ENCODE results near the gene TMEM165.
A peak's percentile ranks its signal among the peaks of the same experiment; 100 is the strongest.

TMEM165 gene

GRCh38 chr4:55367084-55367722, 28.6 kb upstream of the TMEM165 start:
- no peak for DNase-seq (ENCODE audit: low read depth in 2 of 2)

GRCh38 chr4:55369968-55370367, 25.8 kb upstream of the TMEM165 start:
- DNase-seq (ENCODE audit: low read depth in 2 of 2) = no peak

GRCh38 chr4:55372259-55372658, 23.5 kb upstream of the TMEM165 start:
- DNase-seq (ENCODE audit: low read depth in 2 of 2) = no peak

DNA sequence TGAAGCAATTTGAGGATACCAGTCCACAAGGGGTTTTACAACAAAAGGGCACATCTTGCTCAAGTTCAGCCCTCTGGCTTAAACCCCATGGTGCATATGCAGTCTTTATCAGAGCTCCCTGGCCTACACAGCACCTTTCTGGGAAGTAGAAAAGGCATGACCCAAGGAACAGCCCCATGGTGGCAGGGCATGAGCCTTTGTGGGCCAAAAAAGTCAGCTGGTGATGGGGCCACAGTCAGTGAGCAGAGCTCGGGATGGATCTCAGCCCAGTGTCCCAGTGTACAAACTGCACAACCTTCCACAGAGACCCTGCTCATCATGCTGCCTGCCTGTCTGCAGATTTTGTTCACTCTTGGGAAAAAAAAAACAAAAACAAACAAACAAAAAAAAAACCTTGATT, 22.3 kb upstream of the TMEM165 start:
- no peak for DNase-seq (ENCODE audit: low read depth in 2 of 2)

GRCh38 chr4:55376698-55377097, 19.1 kb upstream of the TMEM165 start:
- no peak for DNase-seq (ENCODE audit: low read depth in 2 of 2)

DNA sequence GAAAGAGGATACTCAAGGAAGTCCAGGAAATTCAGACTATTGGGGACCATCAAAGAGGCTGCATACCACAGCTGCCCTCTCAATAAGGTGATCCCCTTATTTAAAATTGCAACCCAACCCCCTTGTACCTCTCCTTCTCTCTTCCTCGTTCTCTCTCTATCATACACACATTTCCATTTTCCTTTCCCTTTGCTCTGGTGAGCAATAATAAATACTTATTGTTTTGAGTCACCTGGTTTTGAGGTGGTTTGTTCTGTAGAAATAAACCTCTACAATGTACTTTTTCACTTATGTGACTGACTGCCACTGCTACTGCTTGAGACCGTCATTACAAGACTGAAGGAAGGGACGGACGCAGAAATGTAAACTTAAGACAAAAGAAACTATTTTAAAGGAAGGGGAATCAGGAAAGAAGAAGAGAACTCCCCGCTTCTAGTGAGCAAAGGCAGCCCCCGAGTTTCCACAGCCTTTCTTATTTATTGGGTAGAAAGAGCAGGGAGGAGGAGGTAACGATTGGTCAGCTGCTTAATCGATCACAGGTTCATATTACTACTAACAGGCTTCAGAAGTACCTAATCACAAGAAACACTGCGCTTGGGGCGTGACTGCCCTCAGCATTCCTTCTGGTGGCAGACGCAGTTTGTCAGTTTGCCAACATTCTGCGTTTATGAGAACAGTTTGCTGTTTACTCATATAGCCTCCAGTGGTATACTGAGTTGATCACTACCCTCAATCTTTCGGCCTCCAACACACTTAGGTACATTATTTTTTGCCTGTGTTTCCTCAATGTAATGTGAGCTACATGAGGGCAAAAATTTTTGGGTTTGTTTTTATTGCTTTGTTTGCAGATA, 16.9 kb upstream of the TMEM165 start:
- no peak for DNase-seq (ENCODE audit: low read depth in 2 of 2)

DNA sequence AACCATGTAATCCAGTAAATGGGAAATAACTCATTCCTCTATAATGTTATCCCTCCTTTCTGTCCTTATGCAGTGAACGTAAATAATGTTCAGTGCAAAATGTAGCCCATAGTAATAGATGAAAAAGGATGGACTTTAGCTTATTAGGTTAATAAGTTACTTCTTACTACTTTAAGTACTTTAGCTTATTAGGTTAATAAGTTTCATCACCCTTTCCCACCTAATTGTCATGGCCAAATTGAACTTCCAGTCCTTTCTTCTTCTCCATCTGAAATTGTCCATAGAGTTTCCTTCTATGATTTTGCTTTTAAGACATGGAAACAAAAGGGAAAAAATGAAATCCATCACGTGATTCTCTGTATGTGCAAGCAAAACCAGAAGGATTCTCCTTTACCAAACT, 15.2 kb upstream of the TMEM165 start:
- DNase-seq (ENCODE audit: low read depth in 2 of 2) = no peak

DNA sequence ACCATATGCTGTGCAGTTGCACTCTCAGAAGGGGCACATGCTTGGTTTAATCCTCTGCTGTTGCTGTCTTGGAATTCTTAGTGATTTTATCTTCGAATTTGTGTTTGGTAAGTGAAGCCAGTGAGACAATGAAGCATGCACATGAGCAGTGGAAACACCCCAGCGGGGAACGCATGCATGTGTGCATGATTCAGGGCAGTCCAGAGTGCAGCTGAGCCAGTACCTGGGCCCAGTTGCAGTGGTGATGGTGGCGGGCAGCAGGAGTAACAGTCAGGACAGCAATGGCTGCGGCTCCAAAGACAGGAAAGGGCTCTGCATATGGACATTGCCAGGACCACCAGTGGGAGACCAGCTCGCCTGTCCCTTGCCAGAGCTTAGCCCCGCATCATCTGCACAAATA, 14.3 kb upstream of the TMEM165 start:
- DNase-seq (ENCODE audit: low read depth in 2 of 2) = no peak

- DNase-seq (ENCODE audit: low read depth in 2 of 2) = no peak
These were observed 13.2 kb upstream of the TMEM165 start for GRCh38 chr4:55382488-55383003.

DNA sequence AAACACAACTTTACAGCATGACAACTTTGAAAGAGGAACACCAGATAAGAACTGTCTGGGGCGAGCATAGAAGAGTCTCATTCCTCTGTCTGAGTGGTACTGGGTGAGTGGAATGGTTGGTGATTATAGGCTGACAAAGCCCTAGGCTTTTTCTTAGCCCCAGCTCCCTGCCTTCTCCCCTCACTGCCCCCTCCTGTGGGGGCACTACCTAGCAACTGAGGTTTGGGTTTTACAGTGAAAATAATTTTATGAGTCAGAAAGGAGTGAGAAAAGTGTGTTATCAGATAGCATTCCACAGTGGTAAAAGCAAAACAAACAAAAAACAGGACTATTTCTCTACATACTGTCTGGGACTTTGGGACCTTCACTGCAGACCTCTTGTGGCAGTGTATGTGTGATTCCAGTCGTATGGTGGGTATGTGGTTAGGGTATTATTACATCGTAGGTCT, 10.5 kb upstream of the TMEM165 start:
- no peak for DNase-seq (ENCODE audit: low read depth in 2 of 2)

DNA sequence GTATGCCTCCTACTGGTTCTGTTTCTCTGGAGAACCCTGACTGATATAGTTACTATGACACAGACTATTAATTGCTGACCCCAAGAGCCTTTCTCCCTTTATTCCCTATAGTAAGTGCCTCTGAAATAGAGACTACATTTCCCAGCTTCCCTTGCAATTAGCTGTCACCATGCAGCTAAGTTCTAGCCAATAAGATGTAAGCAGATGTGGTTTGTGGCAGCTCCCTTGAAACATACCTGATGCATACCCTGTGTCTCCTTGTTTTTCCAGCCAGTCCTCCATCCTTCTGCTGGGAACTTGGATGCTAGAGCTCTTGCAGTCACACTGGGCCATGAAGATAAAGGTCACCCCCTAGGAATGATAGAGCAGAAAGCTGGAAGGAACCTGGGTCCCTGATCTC, 9.7 kb upstream of the TMEM165 start:
- no peak for DNase-seq (ENCODE audit: low read depth in 2 of 2)

GRCh38 chr4:55386840-55387239, 8.9 kb upstream of the TMEM165 start:
- no peak for DNase-seq (ENCODE audit: low read depth in 2 of 2)

GRCh38 chr4:55393461-55394320, 2.1 kb upstream of the TMEM165 start:
- DNase-seq (ENCODE audit: low read depth in 2 of 2) = no peak

- DNase-seq (ENCODE audit: low read depth in 2 of 2) = no peak
These were observed 584 bp upstream of the TMEM165 start for GRCh38 chr4:55395218-55395528.

- DNase-seq (ENCODE audit: low read depth in 2 of 2) = peak in 1 of 2 donors; percentile 12
These were observed 760 bp downstream of the TMEM165 start for GRCh38 chr4:55396308-55397125.

GRCh38 chr4:55397126-55397436, 1.3 kb downstream of the TMEM165 start:
- no peak for DNase-seq (ENCODE audit: low read depth in 2 of 2)

DNA sequence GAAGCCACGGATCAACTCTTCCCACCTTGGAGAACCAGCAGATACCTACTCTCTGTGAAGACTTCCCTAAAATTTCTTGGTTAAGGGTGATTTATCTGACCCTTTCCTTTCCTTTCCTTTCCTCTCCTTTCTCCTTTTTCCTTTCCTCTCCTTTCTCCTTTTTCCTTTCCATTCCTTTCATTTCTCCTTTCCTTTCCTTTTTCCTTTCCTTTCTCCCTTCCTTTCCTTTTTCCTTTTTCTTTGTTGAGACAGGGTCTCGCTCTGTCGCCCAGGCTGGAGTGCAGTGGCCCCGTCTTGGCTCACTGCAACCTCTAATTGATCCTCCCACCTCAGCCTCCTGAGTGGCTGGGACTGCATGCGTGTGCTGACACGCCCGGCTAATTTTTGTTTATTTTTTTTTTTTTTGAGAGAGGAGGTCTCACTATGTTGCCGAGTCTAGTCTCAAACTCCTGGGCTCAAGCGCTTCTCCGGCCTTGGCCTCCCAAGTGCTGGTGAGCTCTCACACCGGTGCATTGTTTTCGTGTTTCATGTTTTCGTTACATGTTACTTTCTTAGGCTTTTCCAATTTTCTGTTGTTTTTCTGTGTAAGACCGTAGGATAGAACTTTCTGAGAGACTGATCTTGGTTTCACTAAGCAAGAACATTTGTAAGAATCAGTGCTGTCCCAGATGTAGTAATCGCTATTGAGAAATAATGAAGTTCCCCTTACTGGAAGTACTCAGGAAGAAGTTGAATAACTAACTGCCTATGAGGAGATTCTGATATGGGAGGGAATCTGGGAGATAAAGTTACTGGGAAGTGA, 2.0 kb downstream of the TMEM165 start:
- DNase-seq (ENCODE audit: low read depth in 2 of 2) = no peak

DNA sequence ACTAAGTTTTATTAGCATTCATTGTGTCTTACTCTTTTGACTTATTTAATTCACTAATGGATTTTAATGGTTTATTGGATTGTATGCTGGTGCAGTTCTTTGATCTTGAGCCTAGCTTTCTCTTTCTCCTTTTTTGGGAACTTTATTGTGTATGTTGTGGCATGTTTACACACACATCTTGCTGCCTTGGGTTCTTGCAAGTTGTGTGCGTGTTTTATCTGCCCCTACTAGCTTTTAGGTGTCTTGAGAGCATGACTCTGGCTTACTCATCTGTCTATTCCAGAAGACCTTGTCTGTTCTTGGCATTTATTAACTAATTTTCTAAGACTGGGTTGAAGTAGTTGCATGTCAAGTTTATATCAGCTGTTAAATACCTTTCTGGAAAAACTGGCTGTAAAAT, 2.7 kb downstream of the TMEM165 start:
- no peak for DNase-seq (ENCODE audit: low read depth in 2 of 2)

DNA sequence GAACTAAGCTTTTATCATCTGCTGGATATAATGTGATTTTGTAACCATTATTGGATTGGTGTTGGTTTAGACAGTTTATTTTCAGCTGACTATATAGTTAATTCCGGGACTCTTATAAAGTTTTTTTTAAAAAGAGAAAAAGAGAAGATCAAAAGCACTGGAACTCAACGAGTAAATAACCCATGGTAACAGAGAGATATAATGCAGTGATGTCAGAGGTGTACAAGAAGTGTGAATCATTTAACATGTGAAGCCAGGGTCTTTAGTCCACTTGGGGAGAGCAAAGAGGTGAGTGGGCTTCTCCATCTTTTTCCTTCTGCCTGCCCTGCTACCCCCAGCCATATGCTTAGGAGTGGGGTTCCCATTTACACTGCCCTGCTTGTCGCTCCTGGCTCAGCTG, 3.2 kb downstream of the TMEM165 start:
- no peak for DNase-seq (ENCODE audit: low read depth in 2 of 2)

GRCh38 chr4:55399581-55399980, 3.8 kb downstream of the TMEM165 start:
- no peak for DNase-seq (ENCODE audit: low read depth in 2 of 2)

DNA sequence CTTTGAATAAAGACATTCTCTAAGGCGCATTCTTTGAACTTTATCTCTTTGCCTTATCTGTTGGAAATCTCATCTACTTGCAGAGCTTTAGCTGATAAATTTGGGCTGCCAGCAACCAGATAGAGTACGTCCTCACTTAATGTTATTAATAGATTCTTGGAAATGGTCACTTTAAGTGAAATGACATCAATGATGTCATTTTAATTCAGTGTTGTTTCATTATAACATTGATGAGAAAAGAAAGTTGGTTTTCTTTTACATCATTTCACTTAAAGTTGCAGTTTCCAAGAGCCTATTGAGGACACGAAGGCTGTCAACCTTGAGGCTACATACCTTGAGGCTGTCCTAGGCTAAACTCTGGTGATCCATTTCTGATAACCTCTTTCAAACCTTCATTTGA, 9.3 kb downstream of the TMEM165 start:
- no peak for DNase-seq (ENCODE audit: low read depth in 2 of 2)

Measured in stimulated activated CD8-positive, alpha-beta memory T cell treated with anti-CD3 and anti-CD28 coated beads, Interleukin-2, amount 100 ng/mL, for 1 hour (primary cell).